Liver (tissue), 3 donors: Measurements from ENCODE around the gene CRYBG1.

Experiments
- ATF3 ChIP-seq: IDR thresholded peaks from 2 replicates; pipeline ENCODE4 v1.6.1; 2016; ENCODE audit warnings: antibody characterized with exemption
- CTCF ChIP-seq: fragments of 150-350 bp; IDR thresholded peaks from 2 replicates; pipeline ENCODE4 v1.5.1; 2017; ENCODE audit warnings: improper control_type of control experiment, low read depth, low read length; ENCODE audit not compliant: missing input control
- JUND ChIP-seq, 2 donors: IDR thresholded peaks; 2 replicates each; pipeline ENCODE4 v1.6.1; 2016; ENCODE audit warnings: antibody characterized with exemption in 2 of 2
- MAX ChIP-seq: IDR thresholded peaks from 2 replicates; pipeline ENCODE4 v1.6.1; 2016; ENCODE audit warnings: antibody characterized with exemption
- SP1 ChIP-seq: IDR thresholded peaks from 2 replicates; pipeline ENCODE4 v1.6.1; 2018; ENCODE audit warnings: antibody characterized with exemption, mild to moderate bottlenecking
- donor health status: healthy.
- donor health status: healthy.

- TF ChIP-seq SP1, result no peak
- TF ChIP-seq CTCF, result peak; percentile 78
- no peak for TF ChIP-seq ATF3
- TF ChIP-seq JUND (IDR thresholded peaks at IDR 0.05), result no peak
- TF ChIP-seq MAX, result no peak
These were observed 84.4 kb downstream of the CRYBG1 start for GRCh38 chr6:106444777-106445507.
